A549 treated with RU486 at 1 μM for 4 hours (cell line): ENCODE results near the gene TMEM200B. TPM values are rescaled to one million over a fixed set of nuclear protein-coding genes. Genes with fewer than 3 reads are reported as not detected.

Source experiments
- total RNA-seq: library from RNA; stranded (reverse); fragments of 200-300 nt; extraction: Qiagen RNA extraction; gene quantifications from 5 replicates; pipeline ENCODE4 v1.2.3, GENCODE V29; 2022; ENCODE audit warnings: low read depth

The TMEM200B gene
- 0.07 to 0.16 TPM (median 0.15 TPM) in 4 of 5 replicates, not detected in the other for total RNA-seq

DNA sequence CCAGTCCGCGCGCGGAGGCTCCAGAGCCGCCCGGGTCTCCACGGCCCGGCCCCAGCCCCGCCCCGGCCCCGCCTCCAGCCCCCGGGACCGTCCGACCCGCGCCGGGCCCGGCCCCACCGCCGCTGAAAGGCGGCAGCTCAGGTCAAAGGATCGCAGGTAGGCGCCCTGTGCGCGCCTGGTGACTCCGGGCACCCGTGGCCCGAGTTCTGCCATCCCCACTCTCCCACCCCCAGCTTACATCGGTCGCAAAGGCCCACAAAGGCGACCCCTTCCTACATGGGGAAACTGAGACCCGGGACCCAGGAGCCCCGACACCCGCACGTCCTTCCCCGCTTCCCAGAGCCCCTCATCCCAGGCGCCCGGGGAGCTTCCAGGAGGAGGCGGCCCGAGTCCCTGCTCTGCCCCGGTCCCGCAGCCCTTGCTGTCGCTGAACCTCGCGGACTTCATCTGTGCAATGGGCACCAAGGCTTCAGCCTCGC lies at the start of gene TMEM200B:
TSS of gene TMEM200B (minus strand) at position 17 of the 479 bp plus-strand sequence. CDS start 2,075 bp downstream, outside the sequence.

Other genes starting within 250 kb of the TMEM200B start
- gene EPB41, start 209.3 kb downstream of the TMEM200B start, total RNA-seq = 4.4 to 6.3 TPM (median 5.8 TPM) in 5 replicates
- 43.8 to 51.7 TPM (median 47.6 TPM) in 5 replicates for gene SRSF4, start 58.0 kb upstream of the TMEM200B start, total RNA-seq
- gene MECR, start 107.0 kb upstream of the TMEM200B start, total RNA-seq = 19.3 to 21.0 TPM (median 20.4 TPM) in 5 replicates
- 5.7 to 8.2 TPM (median 7.3 TPM) in 5 replicates for gene PTPRU, start 112.6 kb upstream of the TMEM200B start, total RNA-seq